ENCODE results near the gene ALB.

DNA sequence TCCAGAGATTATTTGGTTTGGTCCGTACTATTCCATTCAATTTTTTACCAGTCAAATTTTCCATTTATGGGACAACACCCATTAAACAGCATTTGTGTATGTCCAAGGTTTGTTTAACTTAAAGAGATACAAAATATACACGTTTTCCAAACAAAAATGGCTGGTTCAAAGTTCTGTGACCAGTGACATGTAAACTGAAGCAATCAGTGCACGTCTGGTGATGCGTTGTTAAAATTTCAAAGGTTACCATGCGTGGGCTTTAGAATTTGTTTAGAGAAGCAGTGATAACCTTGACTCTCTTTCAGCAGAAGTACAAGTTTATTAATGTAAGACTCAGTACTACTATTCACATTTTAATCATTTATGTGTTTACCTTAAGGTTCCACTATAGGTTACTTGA lies 25.2 kb upstream of the ALB start:
- TF ChIP-seq POLR2A (IDR thresholded peaks at IDR 0.05): no peak
- TF ChIP-seq, protein P1, sequence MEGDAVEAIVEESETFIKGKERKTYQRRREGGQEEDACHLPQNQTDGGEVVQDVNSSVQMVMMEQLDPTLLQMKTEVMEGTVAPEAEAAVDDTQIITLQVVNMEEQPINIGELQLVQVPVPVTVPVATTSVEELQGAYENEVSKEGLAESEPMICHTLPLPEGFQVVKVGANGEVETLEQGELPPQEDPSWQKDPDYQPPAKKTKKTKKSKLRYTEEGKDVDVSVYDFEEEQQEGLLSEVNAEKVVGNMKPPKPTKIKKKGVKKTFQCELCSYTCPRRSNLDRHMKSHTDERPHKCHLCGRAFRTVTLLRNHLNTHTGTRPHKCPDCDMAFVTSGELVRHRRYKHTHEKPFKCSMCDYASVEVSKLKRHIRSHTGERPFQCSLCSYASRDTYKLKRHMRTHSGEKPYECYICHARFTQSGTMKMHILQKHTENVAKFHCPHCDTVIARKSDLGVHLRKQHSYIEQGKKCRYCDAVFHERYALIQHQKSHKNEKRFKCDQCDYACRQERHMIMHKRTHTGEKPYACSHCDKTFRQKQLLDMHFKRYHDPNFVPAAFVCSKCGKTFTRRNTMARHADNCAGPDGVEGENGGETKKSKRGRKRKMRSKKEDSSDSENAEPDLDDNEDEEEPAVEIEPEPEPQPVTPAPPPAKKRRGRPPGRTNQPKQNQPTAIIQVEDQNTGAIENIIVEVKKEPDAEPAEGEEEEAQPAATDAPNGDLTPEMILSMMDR (IDR thresholded peaks at IDR 0.05 in 8 of 11, conservative IDR thresholded peaks at IDR 0.05 in 3 of 11): no peak
- TF ChIP-seq POLR2AphosphoS5 (IDR thresholded peaks at IDR 0.05): no peak
